ENCODE measurements around the gene KCNB1.

Gene KCNB1

GRCh38 chr20:49367113-49367512 lies 115.4 kb downstream of the KCNB1 start:
- no peaks in the 10 kb centered on the region for H3K36me3 Mint-ChIP-seq
- DNase-seq (ENCODE audit: low spot score in 2 of 2): no peak
- ATAC-seq: no peak
- no peak overlapping the region for H3K4me3 Mint-ChIP-seq
- H3K27ac Mint-ChIP-seq: no peak overlapping the region
- no peaks in the 10 kb centered on the region for H3K4me1 Mint-ChIP-seq
- no peaks in the 10 kb centered on the region for H3K9me3 Mint-ChIP-seq

DNA sequence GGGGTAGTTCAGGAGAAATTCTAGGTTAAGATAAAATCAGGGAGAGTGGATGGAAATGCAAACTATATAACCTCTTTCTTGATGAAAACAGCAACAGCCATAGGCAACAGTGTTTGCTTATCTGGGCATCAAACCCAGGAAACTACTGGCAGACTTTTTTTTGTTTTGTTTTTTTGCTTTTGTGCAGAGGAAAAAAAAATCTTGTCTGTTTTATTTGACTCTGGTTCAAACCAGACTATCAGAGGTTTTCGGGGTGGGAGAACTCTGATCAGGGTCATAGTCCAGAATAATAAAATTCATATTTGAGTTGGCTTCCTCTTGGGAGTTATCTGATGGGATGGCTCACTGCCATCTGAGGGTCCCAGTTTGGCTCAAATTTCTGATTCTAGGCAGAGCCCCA lies 115.8 kb downstream of the KCNB1 start:
- Mint-ChIP-seq H3K4me1 (no peaks in the 10 kb centered on the region), H3K36me3 (no peaks in the 10 kb centered on the region), H3K4me3 (no peak overlapping the region), H3K9me3 (no peaks in the 10 kb centered on the region), H3K27ac (no peak overlapping the region)
- ATAC-seq (no peak), DNase-seq (ENCODE audit: low spot score in 2 of 2) (no peak)

DNA sequence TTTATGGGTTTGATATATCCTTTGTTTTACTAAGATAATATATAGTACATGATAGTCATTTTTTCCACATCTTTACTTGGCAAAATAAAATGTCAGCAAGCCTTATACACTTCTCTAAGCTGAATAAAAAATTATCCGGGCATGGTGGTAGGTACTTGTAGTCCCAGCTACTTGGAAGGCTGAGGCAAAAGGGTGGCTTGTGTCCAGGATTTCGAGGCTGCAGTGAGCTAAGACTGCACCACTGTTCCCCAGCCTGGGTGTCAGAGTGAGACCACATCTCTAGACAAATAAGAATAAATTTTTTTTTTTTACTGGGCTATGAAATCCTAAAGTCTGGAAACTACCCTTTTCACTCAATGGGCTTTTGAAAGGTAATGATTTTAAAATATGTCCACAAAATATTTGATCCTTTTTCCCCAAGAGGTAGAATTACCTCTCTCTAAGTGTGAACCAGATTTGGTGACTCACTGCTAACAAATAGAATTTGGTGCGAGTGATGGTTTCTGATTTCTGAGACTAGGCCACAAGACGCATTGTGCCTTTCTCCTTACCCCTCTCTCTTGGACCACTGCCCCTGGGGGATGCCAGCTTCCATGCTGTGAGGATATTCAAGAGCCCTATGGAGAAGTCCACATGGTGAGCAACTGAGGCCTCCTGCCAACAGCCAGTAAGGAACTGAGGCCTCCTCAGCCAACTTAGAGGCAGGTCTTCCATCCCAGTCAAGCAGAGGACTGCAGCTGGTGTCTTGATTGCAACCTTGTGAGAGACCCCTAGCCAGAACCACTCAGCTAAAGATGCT lies 120.4 kb downstream of the KCNB1 start:
- DNase-seq (ENCODE audit: low spot score in 2 of 2) (no peak), ATAC-seq (no peak)
- Mint-ChIP-seq H3K4me1 (no peaks in the 10 kb centered on the region), H3K27ac (no peak overlapping the region), H3K4me3 (no peak overlapping the region), H3K36me3 (no peaks in the 10 kb centered on the region), H3K9me3 (no peaks in the 10 kb centered on the region)

- ATAC-seq: no peak
Measured at GRCh38 chr20:49360242-49360968, 122.1 kb downstream of the KCNB1 start.

DNA sequence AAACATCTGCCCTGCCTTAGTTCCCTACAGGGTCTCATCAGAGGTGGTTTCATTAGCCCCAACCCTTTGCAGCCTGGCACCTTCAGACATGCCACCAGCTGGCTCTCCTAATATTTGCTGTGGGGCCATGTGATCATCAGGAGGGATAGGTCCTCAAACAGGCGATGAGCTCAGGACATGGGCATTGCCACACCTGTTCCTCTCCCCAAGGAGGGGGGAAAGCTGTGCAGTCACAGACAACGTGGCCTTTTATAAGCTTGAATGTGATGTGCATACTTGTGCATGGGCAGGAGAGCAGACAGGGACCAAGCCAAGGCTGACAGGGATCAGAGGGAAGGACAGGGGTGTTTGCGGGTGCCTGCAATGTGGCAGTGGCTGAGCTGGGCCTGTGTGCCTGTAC lies 125.8 kb downstream of the KCNB1 start:
- no peaks in the 10 kb centered on the region for H3K36me3 Mint-ChIP-seq
- no peaks in the 10 kb centered on the region for H3K4me1 Mint-ChIP-seq
- ATAC-seq (no peak), DNase-seq (ENCODE audit: low spot score in 2 of 2) (no peak)
- H3K9me3 Mint-ChIP-seq: no peaks in the 10 kb centered on the region
- no peak overlapping the region for H3K27ac Mint-ChIP-seq
- H3K4me3 Mint-ChIP-seq: no peak overlapping the region

More at GRCh38 chr20:49360242-49360968, 122.1 kb downstream of the KCNB1 start:
- no peak overlapping the region for H3K4me3 Mint-ChIP-seq
- DNase-seq (ENCODE audit: low spot score in 2 of 2): no peak
- no peaks in the 10 kb centered on the region for H3K36me3 Mint-ChIP-seq
- H3K4me1 Mint-ChIP-seq: no peaks in the 10 kb centered on the region
- H3K9me3 Mint-ChIP-seq: no peaks in the 10 kb centered on the region
- no peak overlapping the region for H3K27ac Mint-ChIP-seq

DNA sequence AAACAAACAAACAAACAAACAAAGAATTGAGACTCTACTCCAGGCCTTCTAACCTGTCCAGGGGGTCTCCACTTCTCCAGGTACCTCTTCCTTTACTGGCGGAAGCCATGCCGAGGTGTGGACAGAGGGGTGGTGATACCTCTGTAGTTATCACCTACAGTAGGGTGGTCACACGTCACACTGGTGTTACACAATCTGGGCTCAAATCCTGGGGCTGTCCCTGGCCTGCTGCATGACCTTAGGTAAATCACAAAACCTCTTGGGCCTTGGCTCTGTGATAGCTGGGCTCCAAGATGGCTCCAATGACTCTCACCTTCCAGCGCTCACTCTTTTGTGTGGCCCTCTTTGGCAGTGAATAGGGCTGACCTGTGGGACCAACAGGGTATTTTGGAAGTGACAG lies 127.8 kb downstream of the KCNB1 start:
- no peak for DNase-seq (ENCODE audit: low spot score in 2 of 2)
- Mint-ChIP-seq H3K9me3 (no peaks in the 10 kb centered on the region), H3K4me1 (no peaks in the 10 kb centered on the region), H3K27ac (no peak overlapping the region), H3K36me3 (no peaks in the 10 kb centered on the region), H3K4me3 (no peak overlapping the region)
- no peak for ATAC-seq

DNA sequence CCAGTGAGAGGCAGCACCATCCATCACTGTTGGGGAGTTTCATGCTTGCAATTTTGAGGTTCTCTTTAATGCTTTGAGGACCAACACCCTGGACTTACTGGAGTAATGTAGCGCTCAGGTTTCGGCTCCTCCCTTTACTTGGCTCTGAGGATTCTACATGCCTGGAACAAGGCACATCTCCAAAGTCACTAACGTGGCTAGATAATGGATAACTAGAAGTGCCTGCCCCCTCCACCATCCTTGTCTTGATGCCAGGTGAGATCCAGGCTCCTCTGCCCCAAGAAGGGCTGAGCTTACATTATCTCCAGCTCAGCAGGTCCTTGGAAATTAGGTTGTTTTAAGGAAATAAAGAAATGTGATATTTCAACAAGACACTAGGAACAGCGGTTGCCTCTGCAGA lies 129.1 kb downstream of the KCNB1 start:
- no peak for DNase-seq (ENCODE audit: low spot score in 2 of 2)
- Mint-ChIP-seq H3K27ac (no peak overlapping the region), H3K36me3 (no peaks in the 10 kb centered on the region), H3K4me3 (no peak overlapping the region), H3K4me1 (no peaks in the 10 kb centered on the region), H3K9me3 (no peaks in the 10 kb centered on the region)
- no peak for ATAC-seq

- H3K4me3 Mint-ChIP-seq: no peak overlapping the region
- peaks cover 4% of the 10 kb centered on the region for H3K4me1 Mint-ChIP-seq
- H3K9me3 Mint-ChIP-seq: no peaks in the 10 kb centered on the region
- H3K36me3 Mint-ChIP-seq: no peaks in the 10 kb centered on the region
- DNase-seq (ENCODE audit: low spot score in 2 of 2): no peak
- H3K27ac Mint-ChIP-seq: no peak overlapping the region
- no peak for ATAC-seq
Measured at GRCh38 chr20:49352751-49353150, 129.7 kb downstream of the KCNB1 start.

DNA sequence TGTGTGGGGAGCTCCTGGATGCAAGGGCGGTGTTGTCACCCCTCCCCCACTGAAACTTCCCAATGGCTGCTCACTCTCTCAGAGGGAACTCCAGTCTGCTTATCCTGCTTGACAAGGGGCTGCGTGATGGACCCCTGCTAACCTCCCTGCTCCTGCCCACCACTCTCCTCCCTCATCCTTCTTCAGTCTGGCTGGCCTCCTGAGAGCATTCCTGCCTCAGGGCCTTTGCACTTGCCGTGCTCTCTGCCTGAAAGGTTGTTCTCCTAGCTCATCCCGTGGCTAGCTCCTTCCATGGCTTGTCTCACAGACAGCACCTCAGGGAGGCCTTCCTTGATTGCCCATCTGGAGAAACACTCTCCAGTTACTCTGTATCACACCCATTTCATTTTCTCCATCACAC lies 130.7 kb downstream of the KCNB1 start:
- no peak for DNase-seq (ENCODE audit: low spot score in 2 of 2)
- Mint-ChIP-seq H3K36me3 (no peaks in the 10 kb centered on the region), H3K9me3 (no peaks in the 10 kb centered on the region), H3K4me3 (no peak overlapping the region), H3K27ac (no peak overlapping the region), H3K4me1 (peaks cover 8% of the 10 kb centered on the region)
- ATAC-seq: no peak

DNA sequence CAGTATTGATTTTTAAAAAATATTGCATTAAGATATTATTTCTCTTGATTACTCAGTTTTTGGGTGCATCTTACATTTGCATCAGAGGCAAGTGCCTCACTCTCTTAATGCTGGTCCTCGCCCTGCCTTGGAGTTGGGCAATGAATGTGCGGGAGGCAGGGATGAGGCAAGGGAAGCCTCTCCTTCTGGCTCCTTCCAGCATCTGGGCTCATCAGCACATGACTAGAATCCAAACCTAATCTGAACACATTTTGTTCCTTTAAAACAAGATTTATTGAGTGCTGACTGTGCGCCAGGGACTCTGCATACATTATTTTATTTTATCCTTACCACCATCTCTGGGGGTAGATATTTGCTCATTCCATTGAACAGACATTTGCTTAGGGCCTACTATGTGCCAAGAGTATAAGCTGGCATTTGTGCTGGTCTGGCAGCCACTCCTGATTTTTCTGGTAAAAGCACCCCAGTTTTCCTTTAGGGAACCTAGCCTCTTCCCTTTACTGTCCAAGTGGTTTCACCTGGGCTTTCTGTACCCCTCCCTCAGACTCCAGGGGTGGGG lies 132.7 kb downstream of the KCNB1 start:
- H3K4me1 Mint-ChIP-seq: peaks cover 8% of the 10 kb centered on the region
- ATAC-seq: no peak
- no peaks in the 10 kb centered on the region for H3K9me3 Mint-ChIP-seq
- H3K4me3 Mint-ChIP-seq: no peak overlapping the region
- H3K27ac Mint-ChIP-seq: no peak overlapping the region
- DNase-seq (ENCODE audit: low spot score in 2 of 2): no peak
- H3K36me3 Mint-ChIP-seq: no peaks in the 10 kb centered on the region

GRCh38 chr20:49349078-49349477 lies 133.4 kb downstream of the KCNB1 start:
- no peaks in the 10 kb centered on the region for H3K36me3 Mint-ChIP-seq
- no peak for ATAC-seq
- H3K27ac Mint-ChIP-seq: no peak overlapping the region
- no peak overlapping the region for H3K4me3 Mint-ChIP-seq
- no peaks in the 10 kb centered on the region for H3K9me3 Mint-ChIP-seq
- DNase-seq (ENCODE audit: low spot score in 2 of 2): no peak
- H3K4me1 Mint-ChIP-seq: peaks cover 8% of the 10 kb centered on the region

GRCh38 chr20:49348563-49348962 lies 133.9 kb downstream of the KCNB1 start:
- no peaks in the 10 kb centered on the region for H3K36me3 Mint-ChIP-seq
- ATAC-seq (no peak), DNase-seq (ENCODE audit: low spot score in 2 of 2) (no peak)
- no peak overlapping the region for H3K27ac Mint-ChIP-seq
- peaks cover 8% of the 10 kb centered on the region for H3K4me1 Mint-ChIP-seq
- H3K9me3 Mint-ChIP-seq: no peaks in the 10 kb centered on the region
- no peak overlapping the region for H3K4me3 Mint-ChIP-seq

DNA sequence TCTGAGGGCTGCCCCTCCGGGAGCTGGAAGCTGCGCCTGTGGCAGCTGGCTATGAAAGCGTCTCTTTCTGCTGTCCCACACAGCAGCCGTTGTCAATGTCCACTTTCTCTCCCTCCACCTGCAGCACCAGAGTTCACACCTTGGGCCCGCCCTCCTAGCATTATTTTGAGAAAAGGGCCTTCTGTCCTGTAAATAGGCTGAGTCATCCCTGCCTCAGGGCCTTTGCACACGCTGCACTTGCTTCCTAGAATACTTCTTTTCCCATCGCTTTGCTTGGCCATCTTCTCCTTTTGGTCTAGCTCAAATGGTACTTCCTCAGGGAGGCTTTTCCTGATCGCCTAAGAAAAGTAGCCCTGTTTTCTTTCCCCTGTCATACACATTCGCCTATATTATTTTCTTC lies 135.3 kb downstream of the KCNB1 start:
- H3K36me3 Mint-ChIP-seq: no peaks in the 10 kb centered on the region
- H3K9me3 Mint-ChIP-seq: no peaks in the 10 kb centered on the region
- no peak for ATAC-seq
- H3K4me3 Mint-ChIP-seq: no peak overlapping the region
- peaks cover 8% of the 10 kb centered on the region for H3K4me1 Mint-ChIP-seq
- DNase-seq (ENCODE audit: low spot score in 2 of 2): no peak
- no peak overlapping the region for H3K27ac Mint-ChIP-seq

- H3K9me3 Mint-ChIP-seq: no peaks in the 10 kb centered on the region
- no peaks in the 10 kb centered on the region for H3K36me3 Mint-ChIP-seq
- H3K4me3 Mint-ChIP-seq: no peak overlapping the region
- peaks cover 8% of the 10 kb centered on the region for H3K4me1 Mint-ChIP-seq
- no peak overlapping the region for H3K27ac Mint-ChIP-seq
- DNase-seq (ENCODE audit: low spot score in 2 of 2): no peak
- ATAC-seq: no peak
Measured at GRCh38 chr20:49346682-49347081, 135.8 kb downstream of the KCNB1 start.

DNA sequence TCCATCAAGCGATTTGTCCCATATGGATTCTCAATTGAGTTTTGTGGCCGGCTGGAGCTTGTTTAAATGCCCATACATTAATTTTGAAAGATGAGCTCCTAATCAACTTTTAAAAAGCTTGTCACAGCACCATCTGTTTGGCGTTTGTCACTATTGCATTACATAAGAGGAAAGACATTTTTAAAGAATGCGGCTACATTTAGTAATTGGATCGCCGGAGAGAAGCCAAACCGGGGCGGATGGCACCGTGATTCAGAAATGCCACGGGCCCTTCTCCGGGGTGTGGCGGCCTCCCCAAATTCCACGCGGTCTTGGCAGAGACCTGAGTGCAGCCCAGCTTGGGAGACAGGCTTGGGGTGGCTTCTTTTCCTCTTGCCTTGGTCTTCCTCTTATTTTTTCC lies 136.9 kb downstream of the KCNB1 start:
- H3K36me3 Mint-ChIP-seq: no peaks in the 10 kb centered on the region
- ATAC-seq (no peak), DNase-seq (ENCODE audit: low spot score in 2 of 2) (no peak)
- H3K4me1 Mint-ChIP-seq: peaks cover 8% of the 10 kb centered on the region
- H3K27ac Mint-ChIP-seq: no peak overlapping the region
- no peak overlapping the region for H3K4me3 Mint-ChIP-seq
- no peaks in the 10 kb centered on the region for H3K9me3 Mint-ChIP-seq

- ATAC-seq: no peak
- no peaks in the 10 kb centered on the region for H3K36me3 Mint-ChIP-seq
- peaks cover 8% of the 10 kb centered on the region for H3K4me1 Mint-ChIP-seq
- no peak for DNase-seq (ENCODE audit: low spot score in 2 of 2)
- no peak overlapping the region for H3K27ac Mint-ChIP-seq
- no peaks in the 10 kb centered on the region for H3K9me3 Mint-ChIP-seq
- no peak overlapping the region for H3K4me3 Mint-ChIP-seq
Measured at GRCh38 chr20:49344975-49345374, 137.5 kb downstream of the KCNB1 start.
